Lower leg skin (tissue), 3 donors: ENCODE data around the gene TBC1D10A.

Experiments used
- POLR2A ChIP-seq, 2 donors: fragments of 450-650 bp; IDR thresholded peaks; one replicate each; pipeline ENCODE4 v1.6.1; 2016 to 2017; ENCODE audit warnings: antibody characterized with exemption in 2 of 2, mild to moderate bottlenecking in 1 of 2, moderate library complexity in 1 of 2
- TF ChIP-seq, protein P1 (sequence below), 3 donors: fragments of 450-650 bp; IDR thresholded peaks; one replicate each; pipeline ENCODE4 v1.5.1; 2016; ENCODE audit warnings: antibody characterized with exemption in 3 of 3, mild to moderate bottlenecking in 3 of 3, moderate library complexity in 2 of 3

DNA sequence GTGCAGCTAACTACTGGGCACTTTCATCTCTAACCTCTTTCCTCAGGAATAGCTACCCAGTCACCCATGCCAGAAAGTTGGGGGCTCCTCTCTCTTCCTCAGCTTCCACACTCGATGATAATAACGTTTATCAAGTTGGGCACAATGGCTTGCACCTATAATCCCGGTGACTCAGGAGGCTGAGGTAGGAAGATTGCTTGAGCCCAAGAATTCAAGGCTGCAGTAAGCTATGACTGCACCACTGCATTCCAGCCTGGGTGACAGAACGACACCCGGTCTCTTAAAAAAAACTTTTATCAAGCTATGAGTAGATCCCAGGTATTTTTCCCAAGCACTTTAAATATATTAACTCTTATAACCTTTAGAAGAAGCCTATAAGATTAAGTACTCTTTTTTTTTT, 27.9 kb upstream of the TBC1D10A start:
- no peak for TF ChIP-seq POLR2A (IDR thresholded peaks at IDR 0.05)
- TF ChIP-seq, protein P1, sequence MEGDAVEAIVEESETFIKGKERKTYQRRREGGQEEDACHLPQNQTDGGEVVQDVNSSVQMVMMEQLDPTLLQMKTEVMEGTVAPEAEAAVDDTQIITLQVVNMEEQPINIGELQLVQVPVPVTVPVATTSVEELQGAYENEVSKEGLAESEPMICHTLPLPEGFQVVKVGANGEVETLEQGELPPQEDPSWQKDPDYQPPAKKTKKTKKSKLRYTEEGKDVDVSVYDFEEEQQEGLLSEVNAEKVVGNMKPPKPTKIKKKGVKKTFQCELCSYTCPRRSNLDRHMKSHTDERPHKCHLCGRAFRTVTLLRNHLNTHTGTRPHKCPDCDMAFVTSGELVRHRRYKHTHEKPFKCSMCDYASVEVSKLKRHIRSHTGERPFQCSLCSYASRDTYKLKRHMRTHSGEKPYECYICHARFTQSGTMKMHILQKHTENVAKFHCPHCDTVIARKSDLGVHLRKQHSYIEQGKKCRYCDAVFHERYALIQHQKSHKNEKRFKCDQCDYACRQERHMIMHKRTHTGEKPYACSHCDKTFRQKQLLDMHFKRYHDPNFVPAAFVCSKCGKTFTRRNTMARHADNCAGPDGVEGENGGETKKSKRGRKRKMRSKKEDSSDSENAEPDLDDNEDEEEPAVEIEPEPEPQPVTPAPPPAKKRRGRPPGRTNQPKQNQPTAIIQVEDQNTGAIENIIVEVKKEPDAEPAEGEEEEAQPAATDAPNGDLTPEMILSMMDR (IDR thresholded peaks at IDR 0.05), result no peak
